GM19455 (cell line): ENCODE data around the gene IKZF1.
A peak's percentile ranks its signal among the peaks of the same experiment; 100 is the strongest.

ENCODE experiments used
- ATAC-seq: cut with Tn5 transposase; IDR thresholded peaks from one replicate; pipeline ENCODE4 v1.9.1; 2021; ENCODE audit not compliant: unreplicated experiment

The IKZF1 gene

DNA sequence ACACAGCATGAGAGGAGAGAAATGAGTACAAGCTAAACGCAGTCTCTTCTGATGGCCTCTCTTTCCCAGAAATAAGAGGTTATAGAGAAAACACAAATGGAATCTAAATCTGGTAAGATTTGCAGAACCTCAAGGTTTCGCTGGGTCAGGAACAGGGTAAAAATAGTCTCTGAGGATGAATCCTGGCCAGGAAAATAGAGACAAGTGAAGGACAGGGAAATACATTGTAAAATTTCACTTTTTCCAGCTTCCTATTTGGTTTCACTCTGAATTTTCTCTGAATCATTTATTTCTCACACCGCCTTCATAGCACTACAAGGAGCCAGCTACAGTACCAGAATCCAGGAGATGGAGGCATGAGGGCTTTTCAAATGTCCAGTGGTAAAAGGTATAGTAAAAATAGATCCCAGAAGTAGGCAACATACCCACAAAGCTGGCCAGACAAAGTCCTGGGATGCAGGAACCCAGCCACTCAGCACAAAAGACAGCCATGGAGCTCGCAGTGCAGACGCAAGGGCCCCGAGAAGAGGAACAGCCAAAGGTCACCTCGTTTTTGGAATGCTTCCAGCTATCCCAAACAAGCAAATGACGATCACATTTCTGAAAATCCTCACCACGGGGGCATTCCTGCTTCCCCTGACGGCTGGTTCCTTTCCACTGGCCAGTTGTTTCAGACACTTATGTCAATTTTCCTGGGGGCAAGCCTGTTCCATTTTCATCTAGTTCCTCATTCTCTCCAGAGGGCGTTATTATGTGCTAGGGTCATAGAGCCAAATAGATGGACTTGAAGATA, 21.5 kb upstream of the IKZF1 start:
- no peak for ATAC-seq

DNA sequence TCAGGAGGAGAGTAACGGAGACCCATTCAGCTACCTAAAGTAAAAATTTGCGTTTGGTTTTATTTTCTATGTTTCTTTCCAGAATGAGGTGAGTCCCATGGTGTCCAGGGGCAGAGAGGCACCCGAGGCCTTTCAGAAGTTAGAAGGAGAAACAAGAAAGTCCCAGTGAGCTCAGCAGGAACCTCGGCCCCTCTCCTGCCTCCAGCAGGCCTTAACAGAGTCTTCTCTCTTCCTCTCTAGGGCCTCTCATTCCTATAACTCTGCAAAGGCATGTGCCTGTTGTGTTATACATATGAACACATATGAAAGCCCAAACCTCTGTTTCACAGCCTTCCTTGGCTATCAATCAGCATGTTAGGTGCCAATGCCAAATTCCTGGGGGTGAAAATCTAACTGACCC, 20.8 kb upstream of the IKZF1 start:
- ATAC-seq = no peak

DNA sequence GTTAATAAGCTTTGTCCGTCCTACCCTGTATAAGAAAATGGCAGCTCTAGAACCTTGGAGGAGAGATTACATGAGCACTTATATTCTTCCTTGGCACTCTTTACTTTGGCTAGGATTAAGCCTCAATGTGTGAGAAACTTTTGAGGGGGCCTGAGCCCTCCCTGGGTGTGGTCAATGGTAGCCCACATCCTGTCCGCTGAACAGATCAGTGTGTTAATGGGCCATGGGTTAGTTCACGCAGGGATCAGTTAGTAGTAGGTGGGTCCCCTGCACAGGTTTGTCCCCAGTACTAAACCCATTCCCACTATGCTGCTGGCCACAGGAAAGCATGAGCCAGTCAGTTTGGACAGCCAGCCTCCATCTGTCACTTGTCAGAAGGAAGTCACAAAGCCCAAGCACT, 20.2 kb upstream of the IKZF1 start:
- no peak for ATAC-seq

DNA sequence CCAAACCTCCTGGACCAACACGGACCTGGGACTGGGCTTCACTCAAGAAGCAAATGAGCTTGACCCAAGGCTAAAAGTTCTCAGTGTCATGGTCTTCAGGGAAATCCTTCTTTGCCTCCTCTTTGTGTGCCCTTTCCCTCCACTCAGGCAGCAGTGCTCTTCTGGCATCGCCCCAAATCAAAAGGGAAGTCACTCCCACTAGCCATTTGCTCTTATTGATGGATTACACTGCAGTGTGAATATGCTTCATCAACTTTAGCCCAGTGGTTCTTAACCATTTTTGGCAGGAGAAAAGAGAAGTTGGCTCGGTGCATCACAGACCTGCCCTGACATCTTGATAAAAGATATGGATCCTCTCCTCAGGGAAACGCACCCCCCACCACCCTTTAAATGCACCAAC, 19.2 kb upstream of the IKZF1 start:
- ATAC-seq = no peak

DNA sequence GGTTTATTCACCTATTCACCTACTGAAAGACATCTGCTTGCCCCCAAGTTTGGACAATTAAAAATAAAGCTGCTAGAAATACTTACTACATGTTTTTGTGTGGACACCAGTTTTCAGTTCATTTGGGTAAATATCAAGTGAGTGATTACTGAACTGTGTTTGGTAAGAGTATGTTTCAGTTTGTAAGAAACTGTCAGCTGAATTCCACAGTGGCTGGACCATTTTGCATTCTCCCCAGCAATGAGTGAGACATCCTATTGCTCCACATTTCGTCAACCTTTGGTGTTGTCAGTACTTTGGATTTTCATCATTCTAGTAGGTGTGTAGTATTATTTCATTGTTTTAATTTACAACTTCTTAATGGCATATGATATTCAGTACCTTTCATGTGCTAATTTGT, 17.4 kb upstream of the IKZF1 start:
- ATAC-seq = no peak

DNA sequence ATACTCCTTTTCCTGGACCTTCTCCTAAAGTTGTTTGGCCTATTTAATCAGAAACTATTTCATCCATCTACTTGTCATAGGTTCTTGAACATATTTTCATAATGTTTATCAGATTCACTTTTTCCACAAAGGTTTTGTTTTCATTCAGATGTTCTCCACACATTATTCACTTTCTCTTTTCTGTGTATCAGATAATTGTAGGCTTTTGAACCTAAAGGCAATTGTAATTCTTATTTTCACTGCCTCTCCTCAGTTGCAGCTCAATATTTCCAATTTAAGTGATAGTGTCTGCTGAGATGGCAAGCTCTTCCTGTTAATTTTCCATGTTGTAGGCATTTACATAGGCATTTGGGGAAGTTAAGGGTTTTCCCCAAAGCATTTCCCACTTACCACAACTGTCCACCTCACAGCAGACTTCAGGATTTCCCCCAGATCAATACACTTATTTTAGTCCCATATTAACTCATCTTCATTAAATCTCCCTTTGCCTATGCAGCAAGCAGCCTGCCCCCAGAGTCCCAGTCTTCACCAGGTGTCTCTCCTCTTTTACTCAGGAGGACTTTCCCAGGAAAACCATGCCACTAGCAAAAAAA, 12.3 kb upstream of the IKZF1 start:
- no peak for ATAC-seq

DNA sequence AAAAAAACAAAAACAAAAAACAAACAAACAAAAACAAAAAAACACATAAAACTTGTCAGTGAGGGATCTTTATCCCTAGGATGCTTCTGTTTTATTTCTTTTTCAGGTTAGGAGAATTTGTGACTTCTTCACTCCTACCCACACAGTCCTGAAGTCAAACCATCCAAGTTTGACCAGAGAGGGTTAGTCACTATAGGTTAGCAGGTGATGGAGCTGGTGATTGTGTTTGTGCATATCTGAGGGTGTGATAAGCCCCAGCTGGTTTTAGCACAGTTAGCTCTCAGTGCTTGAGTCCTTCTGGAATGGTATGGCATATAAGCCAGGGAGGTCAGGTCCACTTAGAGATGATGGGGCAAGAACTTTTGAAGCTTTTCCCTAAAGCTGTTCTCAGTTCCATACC, 11.8 kb upstream of the IKZF1 start:
- no peak for ATAC-seq

DNA sequence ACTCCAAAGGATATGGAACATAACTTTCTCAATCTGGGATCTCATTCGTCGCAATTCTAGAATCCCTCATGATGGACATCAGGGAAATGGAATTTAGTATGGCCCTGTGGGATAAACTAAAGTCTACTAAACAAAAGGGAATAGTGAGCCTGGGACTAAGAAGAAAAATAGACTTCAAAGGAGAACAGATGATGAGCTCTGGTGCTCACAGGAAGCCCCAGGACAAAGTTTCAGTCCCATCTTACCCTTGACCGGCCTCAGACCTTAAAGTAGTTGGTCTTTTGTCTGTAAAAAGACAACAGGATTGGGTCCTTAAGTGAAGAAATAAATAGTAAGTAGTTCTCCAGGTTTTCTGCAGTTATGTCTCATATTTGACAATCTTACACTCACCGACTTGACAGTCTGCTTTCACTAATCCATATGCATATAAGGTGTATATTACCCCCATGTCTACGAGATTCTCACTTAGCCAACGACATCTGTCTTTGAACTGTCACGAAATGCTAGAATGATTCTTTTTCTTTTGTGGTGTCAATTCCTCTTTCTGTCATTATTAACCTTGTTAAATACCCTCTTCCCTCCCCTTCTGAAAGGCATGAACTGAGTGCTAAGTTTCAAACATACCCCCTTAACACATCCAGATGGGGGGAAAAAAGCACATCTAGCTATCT, 10.9 kb upstream of the IKZF1 start:
- peak; percentile 50 for ATAC-seq

DNA sequence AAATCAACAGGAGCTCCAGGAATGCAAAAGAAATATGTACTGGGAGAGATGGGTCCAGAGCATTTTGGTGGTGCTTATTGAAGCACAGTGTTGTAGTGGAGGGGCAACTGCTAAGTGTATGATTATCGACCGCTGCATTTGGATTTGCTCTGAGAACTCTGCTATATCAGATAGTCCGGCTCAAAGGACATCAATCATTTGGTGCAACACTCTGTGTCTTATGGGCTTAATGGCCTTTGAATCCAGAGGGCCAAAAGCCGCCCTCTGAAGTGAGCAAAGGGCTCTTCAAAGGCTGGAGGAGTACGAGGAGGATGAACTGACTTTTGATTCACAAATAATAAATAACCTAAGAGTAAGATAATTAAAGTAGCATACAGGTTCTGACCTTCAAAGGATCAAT, 9.4 kb upstream of the IKZF1 start:
- no peak for ATAC-seq

DNA sequence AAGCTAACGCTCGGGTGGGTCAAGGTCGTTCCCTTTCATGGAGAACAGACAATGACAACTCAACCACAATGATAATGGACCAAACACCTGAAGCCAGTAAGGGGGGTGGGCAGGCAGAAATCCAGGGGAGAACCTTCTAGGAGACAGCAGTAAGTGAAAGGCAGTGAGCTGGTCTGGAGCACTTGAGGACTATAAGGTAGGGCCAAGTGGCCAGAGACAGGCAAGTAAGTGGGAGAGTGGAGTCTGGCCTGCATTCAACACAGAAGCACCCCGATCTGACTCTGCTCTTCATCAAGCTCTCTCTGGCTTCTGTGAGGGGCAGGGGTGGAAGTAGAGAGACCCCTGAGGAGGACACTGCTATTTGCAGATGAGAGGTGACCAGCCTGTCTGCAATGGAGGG, 7.7 kb upstream of the IKZF1 start:
- no peak for ATAC-seq

DNA sequence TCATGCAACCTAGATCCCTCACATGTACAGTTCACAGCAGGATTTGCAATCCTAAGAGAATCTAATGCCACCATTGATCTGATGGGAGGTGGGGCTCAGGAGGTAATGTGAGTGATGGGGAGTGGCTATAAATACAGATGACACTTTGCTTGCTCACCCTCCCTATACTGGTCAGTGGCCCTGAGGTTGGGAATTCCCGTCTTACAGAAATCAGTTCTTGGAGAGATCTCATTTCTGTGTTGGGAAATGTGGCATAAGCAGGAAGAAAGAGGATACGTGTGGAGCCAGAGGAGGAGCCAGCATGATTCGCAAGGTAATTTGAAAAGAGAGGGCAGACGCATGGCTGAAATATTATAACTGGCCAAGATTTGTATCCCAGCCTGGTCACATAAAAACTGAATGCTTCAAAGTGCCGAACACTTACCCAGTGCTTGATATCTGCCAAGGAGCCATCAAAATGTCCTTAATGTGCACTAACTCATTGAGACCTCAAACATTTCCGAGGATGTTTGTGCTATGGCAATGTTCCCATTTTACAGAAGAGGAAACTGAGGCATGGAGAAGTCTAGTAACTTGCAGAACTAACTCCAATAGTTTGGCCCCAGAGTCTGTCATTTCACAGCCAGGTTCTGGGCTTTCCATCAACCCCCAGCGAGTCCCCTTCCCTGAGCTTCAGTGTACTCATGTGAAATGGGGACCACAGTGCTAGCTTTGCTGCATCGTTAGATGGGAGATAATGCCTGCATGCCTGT, 5.5 kb upstream of the IKZF1 start:
- ATAC-seq = no peak

DNA sequence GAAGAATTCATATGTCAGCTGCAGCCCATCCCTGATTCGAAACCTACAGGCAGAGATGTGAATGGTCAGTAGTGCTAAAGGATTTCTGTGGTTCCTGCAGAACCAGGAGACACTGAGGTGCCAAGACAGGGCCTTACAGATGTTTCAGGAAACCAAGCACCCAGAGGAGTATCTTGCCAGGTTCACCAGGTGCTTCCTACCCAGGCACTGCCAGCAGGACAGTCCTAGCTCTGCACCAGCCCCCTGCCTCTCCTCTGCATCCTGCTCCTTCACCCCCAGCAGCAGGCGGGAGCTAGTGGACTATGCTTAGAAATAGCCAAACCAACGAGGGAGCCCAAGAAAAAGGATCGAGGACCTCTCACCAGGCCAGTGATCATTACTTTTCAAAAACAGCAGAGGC, 4.2 kb upstream of the IKZF1 start:
- no peak for ATAC-seq

DNA sequence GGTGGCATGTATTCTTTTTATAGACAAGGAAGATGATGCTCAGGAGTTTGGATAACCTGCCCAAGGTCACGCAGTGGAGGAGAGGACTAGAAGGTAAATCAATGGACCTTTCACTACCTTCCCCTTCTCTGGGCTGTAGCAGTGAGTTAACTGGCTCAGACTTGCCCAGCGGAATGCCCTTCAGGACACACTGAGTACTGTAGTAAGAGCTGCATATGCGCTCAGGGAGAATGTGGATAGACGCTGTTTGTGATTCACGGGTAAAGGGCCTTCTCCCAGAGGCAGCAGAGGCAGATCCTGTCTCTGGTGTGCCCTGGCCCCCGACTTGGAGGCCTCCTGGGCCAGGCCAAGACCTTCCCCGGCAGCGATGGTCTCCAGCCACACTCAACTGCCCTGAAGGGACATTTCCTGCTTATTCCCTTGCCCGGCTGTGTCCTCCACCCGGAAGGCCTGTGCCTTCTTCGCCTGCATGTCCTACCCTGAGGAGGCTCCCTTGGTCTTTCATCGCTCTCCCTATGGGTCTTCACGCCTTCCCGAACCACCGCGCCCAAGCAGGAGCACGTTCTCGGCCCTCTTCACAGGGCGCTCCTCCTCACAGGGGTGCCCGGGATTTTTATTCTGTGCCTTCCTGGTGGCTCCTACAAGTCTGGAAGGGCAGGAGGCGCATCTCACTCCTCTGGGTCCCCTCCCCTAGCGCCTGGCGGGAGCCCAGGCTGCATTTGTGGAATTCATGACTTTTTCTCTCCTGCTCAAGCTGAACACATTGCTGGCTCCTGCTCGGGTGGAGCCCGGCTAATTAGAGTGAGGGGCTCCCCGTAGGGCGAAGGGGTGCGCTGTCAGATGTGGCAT, 1.8 kb upstream of the IKZF1 start:
- ATAC-seq = no peak

DNA sequence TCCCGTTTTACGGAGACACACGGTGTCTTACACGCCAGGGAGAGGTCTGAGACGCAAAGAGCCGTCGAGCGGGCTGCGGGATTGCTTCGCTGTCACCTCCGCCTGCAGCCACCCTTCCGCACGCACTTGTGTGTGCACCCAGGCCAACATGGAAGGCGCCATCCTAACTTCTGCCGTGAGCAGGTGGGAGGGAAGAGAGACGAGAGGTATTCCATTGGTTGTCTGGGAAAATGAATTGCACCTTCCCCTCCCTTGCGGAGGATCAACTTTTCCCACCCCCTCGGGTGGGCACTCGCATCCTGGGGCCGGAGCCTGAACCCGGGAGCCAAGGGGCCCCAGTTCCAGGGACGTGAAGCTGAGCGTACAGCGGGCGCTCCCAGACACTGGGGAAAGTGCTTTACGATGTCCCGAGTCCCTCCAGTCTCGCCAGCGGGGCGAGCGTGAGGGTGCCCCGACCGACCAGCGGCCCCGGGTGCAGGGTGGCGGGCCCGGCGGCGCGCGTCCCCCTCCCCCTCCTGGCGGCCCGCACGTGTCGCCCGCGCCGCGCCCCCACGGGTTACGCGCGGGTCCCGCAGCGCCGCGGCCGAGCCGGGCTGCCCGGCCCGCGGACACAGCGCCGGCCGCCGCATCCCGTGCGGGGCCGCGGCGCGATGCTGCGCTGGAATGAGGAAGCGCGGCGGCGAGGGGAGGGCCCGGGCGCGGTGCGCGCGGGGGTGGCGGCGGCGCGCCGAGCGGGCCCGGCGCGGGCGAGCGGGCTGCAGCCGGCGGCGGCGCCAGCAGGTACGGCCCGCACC, 984 bp upstream of the IKZF1 start:
- ATAC-seq = peak; percentile 29

DNA sequence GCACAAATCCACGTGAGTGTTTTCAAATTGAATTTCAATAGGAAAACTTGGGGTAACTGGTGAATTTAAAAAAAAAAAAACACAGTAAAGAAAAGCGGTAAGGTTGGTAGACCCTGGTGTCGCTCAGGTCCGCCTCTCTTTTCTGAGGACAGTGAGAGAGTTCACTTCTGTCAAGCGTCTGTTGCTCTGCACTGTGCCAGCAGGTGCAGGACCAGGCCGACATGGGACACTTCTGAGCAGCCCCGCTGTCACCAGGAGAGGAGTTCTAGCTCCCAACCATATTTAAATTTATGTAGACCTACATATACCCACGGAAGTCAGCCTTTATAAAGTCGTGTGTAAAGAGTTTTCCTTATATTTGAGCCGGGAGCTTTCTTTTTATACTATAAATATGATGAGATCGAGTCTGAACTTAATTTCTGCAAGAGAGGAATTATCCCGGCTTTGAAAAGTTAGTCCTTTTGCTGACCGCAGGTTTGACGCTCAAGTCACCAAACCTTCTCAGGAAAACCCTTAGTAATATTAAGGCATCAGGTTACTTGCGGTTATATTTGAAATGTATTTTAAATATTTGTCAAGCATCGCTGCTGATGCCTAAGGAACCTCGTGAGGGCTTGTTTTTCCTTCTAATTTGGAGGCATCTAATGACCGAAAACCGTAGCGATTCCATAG, 531 bp downstream of the IKZF1 start:
- peak; percentile 47 for ATAC-seq

DNA sequence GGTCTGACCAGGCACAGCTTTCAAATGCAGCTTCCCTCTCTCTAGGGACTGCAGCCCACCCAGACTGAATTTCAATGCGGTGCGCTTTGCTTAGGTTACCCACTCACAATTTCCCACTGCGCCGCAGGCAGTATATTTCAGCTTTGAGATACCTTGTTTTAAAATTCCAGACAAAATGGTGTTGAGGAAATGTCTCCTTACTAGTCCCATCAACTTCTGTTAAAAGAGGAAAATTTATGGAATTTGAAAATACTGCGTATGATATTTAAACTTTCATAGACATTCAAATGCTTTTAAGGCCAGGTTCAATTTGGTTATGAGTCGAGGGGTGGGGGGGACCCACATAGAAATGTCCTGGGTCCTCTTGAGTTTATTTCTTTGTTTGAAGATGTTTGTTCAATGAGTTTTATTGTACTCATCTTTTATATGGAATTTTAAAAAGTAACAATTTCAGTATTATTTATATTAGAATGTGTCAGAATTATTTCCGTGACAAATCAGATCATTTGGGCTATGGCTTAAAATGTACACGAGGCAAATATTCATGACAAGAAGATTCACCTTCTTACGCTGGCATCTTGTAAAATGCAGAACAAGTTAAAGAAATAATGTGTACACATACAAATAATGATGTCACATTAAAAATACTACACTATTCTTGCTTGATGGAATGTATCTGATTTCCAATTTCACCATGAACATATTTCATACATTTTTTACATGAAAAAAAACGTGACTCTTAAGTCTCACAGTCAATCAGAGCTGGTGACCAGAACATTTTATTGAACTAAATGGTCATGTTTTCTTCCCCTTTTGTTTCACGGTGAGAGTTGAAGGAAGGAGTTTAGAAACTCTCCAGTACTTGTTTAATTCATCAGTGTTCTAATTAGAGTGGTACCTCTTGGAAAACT, 1.3 kb downstream of the IKZF1 start:
- ATAC-seq = no peak

DNA sequence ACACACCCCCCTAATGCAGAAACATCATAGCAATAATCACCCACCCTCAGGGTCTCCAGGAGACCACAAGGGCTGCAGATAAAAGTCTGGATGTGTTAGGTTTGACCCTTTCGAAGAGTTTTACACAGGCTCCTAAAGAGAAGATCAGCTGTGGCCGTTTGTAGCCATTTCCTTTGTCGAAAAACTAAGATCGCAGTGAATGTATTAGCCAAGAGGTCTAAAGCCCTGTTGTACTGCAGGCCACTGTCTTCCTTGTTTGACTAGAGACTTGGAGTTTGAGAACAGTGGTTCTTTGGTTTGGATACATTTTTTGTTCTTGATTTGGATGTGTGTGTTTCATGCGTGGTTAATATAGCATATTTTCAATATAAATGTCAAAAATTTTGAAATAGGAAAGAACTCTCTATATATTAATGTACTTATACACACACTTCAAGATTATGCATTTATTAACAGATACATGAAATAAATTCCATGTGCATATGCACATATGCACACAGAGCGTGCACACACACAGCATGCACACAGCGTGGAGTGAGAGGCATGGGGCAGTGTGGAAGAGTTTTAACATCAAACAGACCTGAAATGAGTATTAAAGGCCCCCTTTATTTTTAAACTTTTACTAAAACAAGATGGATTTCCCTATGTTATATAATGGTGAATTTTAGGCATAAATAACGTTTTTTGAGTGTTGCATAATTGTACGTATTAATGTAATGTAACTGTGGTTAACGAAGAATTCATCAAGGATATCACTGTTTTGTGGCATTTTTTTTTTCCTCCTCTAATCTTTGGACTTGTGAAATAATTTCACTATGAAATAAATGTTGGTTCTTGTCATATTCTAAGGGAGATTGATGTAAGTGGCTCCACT, 2.2 kb downstream of the IKZF1 start:
- no peak for ATAC-seq
